ENCODE results near the gene PTPRD.

The PTPRD gene

DNA sequence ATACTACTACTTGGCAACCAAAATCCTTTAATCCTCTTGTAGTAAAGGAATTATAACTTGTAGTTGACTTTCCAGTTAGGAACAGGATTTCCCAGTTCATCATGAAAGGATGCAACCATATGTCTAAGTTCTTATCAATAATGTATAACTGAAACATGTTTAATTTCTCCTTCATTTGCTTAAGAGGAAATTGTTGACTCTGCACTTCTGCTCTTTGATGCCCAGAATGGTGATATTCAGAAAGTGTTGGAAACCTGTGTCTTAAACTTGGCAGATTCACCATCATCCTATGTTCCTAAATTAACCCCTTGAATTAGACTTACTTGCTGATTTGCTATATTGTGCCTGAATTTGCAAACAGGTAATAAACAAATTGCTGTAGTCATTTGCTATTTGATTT is 201.5 kb downstream of the PTPRD start:
- Histone ChIP-seq H4K20me1 (ENCODE audit: low read depth, low read length) (no peaks in the 10 kb centered on the region), H2AFZ (ENCODE audit: low read depth, low read length, severe bottlenecking) (no peak overlapping the region), H3K27ac (ENCODE audit: low read depth, low read length) (no peak overlapping the region), H3K4me3 (ENCODE audit: insufficient read depth, low read length, poor library complexity, severe bottlenecking) (no peak overlapping the region), H3K36me3 (ENCODE audit: low read length) (no peaks in the 10 kb centered on the region), H3K9me2 (replicated peaks; ENCODE audit: insufficient read depth, low read length) (no peaks in the 10 kb centered on the region), H3K9ac (ENCODE audit: low read length) (no peak overlapping the region), H3K9me3 (ENCODE audit: insufficient read depth, low read length) (no peaks in the 10 kb centered on the region), H3K79me2 (ENCODE audit: insufficient read depth, low read length) (no peaks in the 10 kb centered on the region), H3K27me3 (ENCODE audit: low read length) (no peaks in the 10 kb centered on the region), H3K4me2 (ENCODE audit: low read depth, low read length, poor library complexity, severe bottlenecking) (no peak overlapping the region), H3F3A (ENCODE audit: insufficient read depth) (no peaks in the 10 kb centered on the region)
- TF ChIP-seq, protein P1, sequence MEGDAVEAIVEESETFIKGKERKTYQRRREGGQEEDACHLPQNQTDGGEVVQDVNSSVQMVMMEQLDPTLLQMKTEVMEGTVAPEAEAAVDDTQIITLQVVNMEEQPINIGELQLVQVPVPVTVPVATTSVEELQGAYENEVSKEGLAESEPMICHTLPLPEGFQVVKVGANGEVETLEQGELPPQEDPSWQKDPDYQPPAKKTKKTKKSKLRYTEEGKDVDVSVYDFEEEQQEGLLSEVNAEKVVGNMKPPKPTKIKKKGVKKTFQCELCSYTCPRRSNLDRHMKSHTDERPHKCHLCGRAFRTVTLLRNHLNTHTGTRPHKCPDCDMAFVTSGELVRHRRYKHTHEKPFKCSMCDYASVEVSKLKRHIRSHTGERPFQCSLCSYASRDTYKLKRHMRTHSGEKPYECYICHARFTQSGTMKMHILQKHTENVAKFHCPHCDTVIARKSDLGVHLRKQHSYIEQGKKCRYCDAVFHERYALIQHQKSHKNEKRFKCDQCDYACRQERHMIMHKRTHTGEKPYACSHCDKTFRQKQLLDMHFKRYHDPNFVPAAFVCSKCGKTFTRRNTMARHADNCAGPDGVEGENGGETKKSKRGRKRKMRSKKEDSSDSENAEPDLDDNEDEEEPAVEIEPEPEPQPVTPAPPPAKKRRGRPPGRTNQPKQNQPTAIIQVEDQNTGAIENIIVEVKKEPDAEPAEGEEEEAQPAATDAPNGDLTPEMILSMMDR (IDR thresholded peaks at IDR 0.05; ENCODE audit: insufficient read depth, low read length, poor library complexity, severe bottlenecking), result no peak
- TF ChIP-seq EZH2phosphoT487 (conservative IDR thresholded peaks at IDR 0.05; ENCODE audit: low read length), result no peak

DNA sequence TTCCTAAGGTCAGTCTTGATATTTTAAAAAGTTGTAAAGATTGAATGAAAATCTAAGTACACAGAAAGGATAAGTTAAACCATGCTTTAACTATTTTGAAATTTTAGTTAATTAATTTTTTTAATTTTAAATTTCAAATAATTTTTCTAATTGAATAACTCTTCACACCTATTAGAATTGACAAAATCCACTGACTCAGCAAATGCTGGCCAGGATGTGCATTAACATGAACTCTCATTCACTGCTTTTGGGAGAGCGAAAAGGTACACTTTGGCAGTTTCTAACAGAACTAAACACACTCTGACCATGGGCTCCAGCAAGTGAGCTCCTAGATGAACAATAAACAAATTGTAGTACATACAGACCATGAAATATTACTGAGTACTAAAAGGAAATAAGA is 209.5 kb downstream of the PTPRD start:
- Histone ChIP-seq H4K20me1 (ENCODE audit: low read depth, low read length) (no peaks in the 10 kb centered on the region), H3K9me2 (replicated peaks; ENCODE audit: insufficient read depth, low read length) (no peaks in the 10 kb centered on the region), H2AFZ (ENCODE audit: low read depth, low read length, severe bottlenecking) (no peak overlapping the region), H3K4me3 (ENCODE audit: insufficient read depth, low read length, poor library complexity, severe bottlenecking) (no peak overlapping the region), H3K4me2 (ENCODE audit: low read depth, low read length, poor library complexity, severe bottlenecking) (no peak overlapping the region), H3F3A (ENCODE audit: insufficient read depth) (no peaks in the 10 kb centered on the region), H3K27ac (ENCODE audit: low read depth, low read length) (no peak overlapping the region), H3K9ac (ENCODE audit: low read length) (no peak overlapping the region), H3K36me3 (ENCODE audit: low read length) (no peaks in the 10 kb centered on the region), H3K27me3 (ENCODE audit: low read length) (no peaks in the 10 kb centered on the region), H3K9me3 (ENCODE audit: insufficient read depth, low read length) (no peaks in the 10 kb centered on the region), H3K79me2 (ENCODE audit: insufficient read depth, low read length) (no peaks in the 10 kb centered on the region)
- TF ChIP-seq, protein P1 (IDR thresholded peaks at IDR 0.05; ENCODE audit: insufficient read depth, low read length, poor library complexity, severe bottlenecking), result no peak
- TF ChIP-seq EZH2phosphoT487 (conservative IDR thresholded peaks at IDR 0.05; ENCODE audit: low read length), result no peak

DNA sequence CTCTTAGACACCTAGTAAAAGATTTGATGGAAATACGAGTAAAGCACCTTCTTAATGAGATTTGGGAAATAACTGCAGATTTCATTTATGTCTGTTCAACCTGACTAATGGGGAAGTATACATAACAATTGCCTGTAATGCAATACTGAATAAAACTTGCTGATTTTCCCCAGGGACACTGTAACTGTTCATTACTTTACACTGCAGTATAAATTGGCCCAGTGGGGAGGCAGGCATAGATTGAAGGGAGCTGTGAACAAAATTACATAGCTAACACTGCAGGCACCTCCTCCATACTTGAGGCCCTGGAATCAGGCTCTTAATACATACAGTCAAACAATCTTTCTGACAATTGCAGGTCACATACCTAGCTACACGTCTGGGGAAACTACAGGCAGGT is 216.2 kb downstream of the PTPRD start:
- H3K79me2 ChIP-seq (ENCODE audit: insufficient read depth, low read length), result no peaks in the 10 kb centered on the region
- TF ChIP-seq, protein P1 (IDR thresholded peaks at IDR 0.05; ENCODE audit: insufficient read depth, low read length, poor library complexity, severe bottlenecking), result no peak
- no peak for TF ChIP-seq EZH2phosphoT487 (conservative IDR thresholded peaks at IDR 0.05; ENCODE audit: low read length)
- no peaks in the 10 kb centered on the region for H3K9me3 ChIP-seq (ENCODE audit: insufficient read depth, low read length)
- H3K9me2 ChIP-seq (replicated peaks; ENCODE audit: insufficient read depth, low read length), result no peaks in the 10 kb centered on the region
- H3K9ac ChIP-seq (ENCODE audit: low read length), result no peak overlapping the region
- H3K4me2 ChIP-seq (ENCODE audit: low read depth, low read length, poor library complexity, severe bottlenecking), result no peak overlapping the region
- no peak overlapping the region for H2AFZ ChIP-seq (ENCODE audit: low read depth, low read length, severe bottlenecking)
- H3K4me3 ChIP-seq (ENCODE audit: insufficient read depth, low read length, poor library complexity, severe bottlenecking), result no peak overlapping the region
- no peak overlapping the region for H3K27ac ChIP-seq (ENCODE audit: low read depth, low read length)
- no peaks in the 10 kb centered on the region for H3K27me3 ChIP-seq (ENCODE audit: low read length)
- H4K20me1 ChIP-seq (ENCODE audit: low read depth, low read length), result no peaks in the 10 kb centered on the region
- H3F3A ChIP-seq (ENCODE audit: insufficient read depth), result no peaks in the 10 kb centered on the region
- H3K36me3 ChIP-seq (ENCODE audit: low read length), result no peaks in the 10 kb centered on the region
